Endodermal cell (in vitro differentiated cells): Measurements from ENCODE around the gene MRNIP. TPM values are rescaled to one million over a fixed set of nuclear protein-coding genes. Genes with fewer than 3 reads are reported as not detected.
A peak's percentile ranks its signal among the peaks of the same experiment; 100 is the strongest.

Source experiments
- DNase-seq: peaks from one replicate; pipeline ENCODE4 v3.0.0-alpha.2; 2017
- H3K27ac ChIP-seq: 2 replicates; pipeline ENCODE4 v1.5.1; 2013; ENCODE audit warnings: mild to moderate bottlenecking, low read depth, low read length, moderate library complexity
- H3K27me3 ChIP-seq: 2 replicates; pipeline ENCODE4 v1.6.1; 2013; ENCODE audit warnings: mild to moderate bottlenecking, low read length, moderate library complexity; ENCODE audit not compliant: insufficient read depth, control insufficient read depth, poor library complexity, severe bottlenecking
- H3K36me3 ChIP-seq: 2 replicates; pipeline ENCODE4 v1.7.0; 2013; ENCODE audit warnings: mild to moderate bottlenecking, low read length, moderate library complexity; ENCODE audit not compliant: control insufficient read depth, insufficient read depth
- H3K4me1 ChIP-seq: one replicate; pipeline ENCODE4 v1.7.0; 2013; ENCODE audit warnings: low read length; ENCODE audit not compliant: control insufficient read depth, insufficient read depth
- H3K4me3 ChIP-seq: 2 replicates; pipeline ENCODE4 v1.5.1; 2013; ENCODE audit warnings: mild to moderate bottlenecking, low read length, moderate library complexity
- H3K9ac ChIP-seq: 2 replicates; pipeline ENCODE4 v1.6.1; 2013; ENCODE audit warnings: mild to moderate bottlenecking, low read length, moderate library complexity; ENCODE audit not compliant: poor library complexity, severe bottlenecking; ENCODE audit errors: extremely low read depth
- H3K9me3 ChIP-seq: 2 replicates; pipeline ENCODE4 v1.6.1; 2013; ENCODE audit warnings: mild to moderate bottlenecking, low read length, moderate library complexity; ENCODE audit not compliant: control insufficient read depth
- H3K27ac Mint-ChIP-seq: 2 replicates; pipeline ENCODE4 v1.8.0; 2020; ENCODE audit warnings: mixed read lengths
- H3K27me3 Mint-ChIP-seq: 2 replicates; pipeline ENCODE4 v1.8.0; 2021; ENCODE audit warnings: mild to moderate bottlenecking, mixed read lengths; ENCODE audit not compliant: insufficient read depth
- H3K36me3 Mint-ChIP-seq: 2 replicates; pipeline ENCODE4 v1.8.0; 2020; ENCODE audit warnings: low read depth, mixed read lengths
- H3K4me1 Mint-ChIP-seq: 2 replicates; pipeline ENCODE4 v1.8.0; 2020; ENCODE audit warnings: mixed read lengths
- H3K4me3 Mint-ChIP-seq: 2 replicates; pipeline ENCODE4 v1.8.0; 2020; ENCODE audit warnings: mild to moderate bottlenecking, moderate library complexity, mixed read lengths
- H3K9me3 Mint-ChIP-seq: 2 replicates; pipeline ENCODE4 v1.8.0; 2020; ENCODE audit warnings: mild to moderate bottlenecking, mixed read lengths
- WGBS, 2 experiments: methylation state at CpG; one replicate each; pipeline versions ENCODE4 v1.1.5 to v1.1.7; 2013; ENCODE audit warnings: missing lambda C conversion rate in 2 of 2, mixed read lengths in 1 of 2; ENCODE audit not compliant: insufficient coverage in 1 of 2, insufficient read length in 1 of 2; 5-methylcytosine and 5-hydroxymethylcytosine counted together
- total RNA-seq, 2 donors: library from RNA; stranded (reverse); fragmentation: NEBNext Ultra II Directional in 1 of 2; extraction: Animal tissue kit (Norgen Biotek cat#: 25700) in 1 of 2; gene quantifications; 2 replicates in 1 of 2; 3 replicates in 1 of 2; pipeline ENCODE4 v1.2.1, GENCODE V29; 2021
- TF ChIP-seq, protein P1 (sequence below): fragments of 200-600 bp; sonication (generic); conservative IDR thresholded peaks from 2 replicates; pipeline ENCODE4 v1.5.0; 2021; ENCODE audit warnings: antibody characterized with exemption, mild to moderate bottlenecking

The MRNIP gene
- total RNA-seq, 2 donors from 2014 or later: 45.8 to 55.3 TPM

- H3K4me1 Mint-ChIP-seq: peaks cover 5% of the 10 kb centered on the region
- H3K27me3 ChIP-seq: no peaks in the 10 kb centered on the region
- no peak overlapping the region for H3K9ac ChIP-seq
- no peak for DNase-seq
- peaks cover 40% of the 10 kb centered on the region for H3K36me3 ChIP-seq
- peaks cover 55% of the 10 kb centered on the region for H3K36me3 Mint-ChIP-seq
- 95 to 97% methylated on average over 3 of the region's 3 CpGs for WGBS, 2 experiments
- no peak overlapping the region for H3K4me3 Mint-ChIP-seq
- no peaks in the 10 kb centered on the region for H3K4me1 ChIP-seq
- no peaks in the 10 kb centered on the region for H3K9me3 ChIP-seq
- H3K9me3 Mint-ChIP-seq: no peaks in the 10 kb centered on the region
- H3K27me3 Mint-ChIP-seq: no peaks in the 10 kb centered on the region
- TF ChIP-seq, protein P1, sequence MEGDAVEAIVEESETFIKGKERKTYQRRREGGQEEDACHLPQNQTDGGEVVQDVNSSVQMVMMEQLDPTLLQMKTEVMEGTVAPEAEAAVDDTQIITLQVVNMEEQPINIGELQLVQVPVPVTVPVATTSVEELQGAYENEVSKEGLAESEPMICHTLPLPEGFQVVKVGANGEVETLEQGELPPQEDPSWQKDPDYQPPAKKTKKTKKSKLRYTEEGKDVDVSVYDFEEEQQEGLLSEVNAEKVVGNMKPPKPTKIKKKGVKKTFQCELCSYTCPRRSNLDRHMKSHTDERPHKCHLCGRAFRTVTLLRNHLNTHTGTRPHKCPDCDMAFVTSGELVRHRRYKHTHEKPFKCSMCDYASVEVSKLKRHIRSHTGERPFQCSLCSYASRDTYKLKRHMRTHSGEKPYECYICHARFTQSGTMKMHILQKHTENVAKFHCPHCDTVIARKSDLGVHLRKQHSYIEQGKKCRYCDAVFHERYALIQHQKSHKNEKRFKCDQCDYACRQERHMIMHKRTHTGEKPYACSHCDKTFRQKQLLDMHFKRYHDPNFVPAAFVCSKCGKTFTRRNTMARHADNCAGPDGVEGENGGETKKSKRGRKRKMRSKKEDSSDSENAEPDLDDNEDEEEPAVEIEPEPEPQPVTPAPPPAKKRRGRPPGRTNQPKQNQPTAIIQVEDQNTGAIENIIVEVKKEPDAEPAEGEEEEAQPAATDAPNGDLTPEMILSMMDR: no peak
- H3K27ac Mint-ChIP-seq: no peak overlapping the region
- H3K27ac ChIP-seq: peak overlapping the region; percentile 21
- no peak overlapping the region for H3K4me3 ChIP-seq
Observed at GRCh38 chr5:179870952-179871351, 12.3 kb upstream of the MRNIP start.

DNA sequence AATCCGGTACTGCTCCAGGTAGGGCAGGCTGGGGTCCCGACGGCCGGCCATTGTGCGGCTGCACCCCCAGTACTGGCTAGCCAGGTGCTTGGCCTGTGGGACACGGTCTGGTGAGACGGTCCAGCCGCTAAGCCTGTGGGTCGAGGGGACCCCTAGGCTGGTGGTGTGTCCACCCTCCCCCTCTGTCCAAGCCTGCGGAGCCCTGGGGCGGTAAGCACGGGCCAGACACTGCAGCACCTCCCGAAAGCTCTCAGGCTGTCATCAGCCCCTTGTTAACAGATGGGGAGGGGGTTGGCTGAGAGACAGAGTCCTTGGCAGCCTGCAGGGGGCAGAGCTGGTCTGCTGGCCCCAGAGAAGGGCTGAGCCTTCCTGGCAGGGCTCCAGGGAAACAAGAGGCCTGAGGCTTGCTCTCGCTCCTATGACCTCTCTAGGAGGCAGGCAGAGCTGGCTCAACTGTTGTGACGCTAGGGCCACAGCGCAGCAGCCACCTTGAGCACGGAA, 11.8 kb upstream of the MRNIP start:
- WGBS, 2 experiments: 87 to 90% methylated on average over 13 to 17 of the region's 17 CpGs
- TF ChIP-seq, protein P1: peak; percentile 76
- no peak overlapping the region for H3K27ac Mint-ChIP-seq
- peaks cover 41% of the 10 kb centered on the region for H3K36me3 ChIP-seq
- H3K4me1 Mint-ChIP-seq: peaks cover 5% of the 10 kb centered on the region
- no peaks in the 10 kb centered on the region for H3K27me3 ChIP-seq
- H3K27me3 Mint-ChIP-seq: no peaks in the 10 kb centered on the region
- H3K4me3 Mint-ChIP-seq: no peak overlapping the region
- no peak overlapping the region for H3K4me3 ChIP-seq
- no peaks in the 10 kb centered on the region for H3K9me3 Mint-ChIP-seq
- DNase-seq: peak; percentile 88
- peaks cover 53% of the 10 kb centered on the region for H3K36me3 Mint-ChIP-seq
- peak overlapping the region; percentile 49 for H3K27ac ChIP-seq
- H3K9me3 ChIP-seq: no peaks in the 10 kb centered on the region
- H3K9ac ChIP-seq: no peak overlapping the region
- H3K4me1 ChIP-seq: no peaks in the 10 kb centered on the region

DNA sequence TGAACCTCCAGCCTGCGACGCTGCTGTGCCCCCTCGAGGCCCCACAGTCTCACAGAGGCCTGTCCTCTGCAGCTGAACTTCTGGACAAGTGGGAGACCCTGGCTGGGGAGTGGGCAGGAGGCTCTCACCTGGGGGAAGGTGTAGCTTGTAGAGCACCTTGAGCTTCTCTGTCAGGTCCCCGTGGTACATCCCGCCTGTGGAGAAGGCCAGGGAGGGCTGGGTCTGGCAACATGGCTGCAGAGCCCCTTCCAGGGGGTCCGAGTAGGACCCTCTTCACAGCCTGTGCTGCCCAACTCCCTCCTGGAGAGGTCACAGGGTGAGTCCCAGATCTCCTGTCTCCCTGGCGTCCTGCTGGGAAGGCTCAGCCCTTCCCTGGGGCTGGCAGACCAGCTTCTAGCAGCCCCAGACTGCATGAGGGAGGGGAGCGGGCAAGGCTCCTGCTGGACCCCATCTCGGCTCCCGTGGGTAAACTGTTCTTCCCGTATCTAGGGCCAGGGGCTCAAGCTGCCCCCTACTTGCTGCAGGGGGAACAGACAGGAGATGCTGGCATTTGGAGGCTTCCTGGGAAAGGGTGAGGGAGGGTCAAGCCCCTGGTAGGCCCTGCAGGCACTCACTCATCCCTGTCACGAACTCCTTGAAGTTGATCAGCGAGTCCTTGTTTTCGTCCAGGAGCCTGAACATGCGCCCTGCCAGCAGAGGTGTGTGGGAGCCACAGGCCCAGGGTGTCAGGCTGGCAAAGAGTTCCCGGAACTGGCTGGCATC, 11.2 kb upstream of the MRNIP start:
- H3K4me3 ChIP-seq: no peak overlapping the region
- H3K9ac ChIP-seq: no peak overlapping the region
- H3K27ac Mint-ChIP-seq: no peak overlapping the region
- H3K9me3 Mint-ChIP-seq: no peaks in the 10 kb centered on the region
- no peaks in the 10 kb centered on the region for H3K9me3 ChIP-seq
- peaks cover 5% of the 10 kb centered on the region for H3K4me1 Mint-ChIP-seq
- no peaks in the 10 kb centered on the region for H3K27me3 ChIP-seq
- H3K27me3 Mint-ChIP-seq: no peaks in the 10 kb centered on the region
- WGBS, 2 experiments: 92 to 97% methylated on average over 8 to 16 of the region's 16 CpGs
- no peak for DNase-seq
- peak overlapping the region; percentile 49 for H3K27ac ChIP-seq
- no peak overlapping the region for H3K4me3 Mint-ChIP-seq
- peaks cover 53% of the 10 kb centered on the region for H3K36me3 Mint-ChIP-seq
- H3K36me3 ChIP-seq: peaks cover 47% of the 10 kb centered on the region
- no peaks in the 10 kb centered on the region for H3K4me1 ChIP-seq
- TF ChIP-seq, protein P1: peak; percentile 13
